ENCODE results near the gene EEPD1. TPM values are rescaled to one million over a fixed set of nuclear protein-coding genes. Genes with fewer than 3 reads are reported as not detected.

EEPD1 gene
- total RNA-seq, 1 experiment from 2014 or later, result 0.70 TPM

DNA sequence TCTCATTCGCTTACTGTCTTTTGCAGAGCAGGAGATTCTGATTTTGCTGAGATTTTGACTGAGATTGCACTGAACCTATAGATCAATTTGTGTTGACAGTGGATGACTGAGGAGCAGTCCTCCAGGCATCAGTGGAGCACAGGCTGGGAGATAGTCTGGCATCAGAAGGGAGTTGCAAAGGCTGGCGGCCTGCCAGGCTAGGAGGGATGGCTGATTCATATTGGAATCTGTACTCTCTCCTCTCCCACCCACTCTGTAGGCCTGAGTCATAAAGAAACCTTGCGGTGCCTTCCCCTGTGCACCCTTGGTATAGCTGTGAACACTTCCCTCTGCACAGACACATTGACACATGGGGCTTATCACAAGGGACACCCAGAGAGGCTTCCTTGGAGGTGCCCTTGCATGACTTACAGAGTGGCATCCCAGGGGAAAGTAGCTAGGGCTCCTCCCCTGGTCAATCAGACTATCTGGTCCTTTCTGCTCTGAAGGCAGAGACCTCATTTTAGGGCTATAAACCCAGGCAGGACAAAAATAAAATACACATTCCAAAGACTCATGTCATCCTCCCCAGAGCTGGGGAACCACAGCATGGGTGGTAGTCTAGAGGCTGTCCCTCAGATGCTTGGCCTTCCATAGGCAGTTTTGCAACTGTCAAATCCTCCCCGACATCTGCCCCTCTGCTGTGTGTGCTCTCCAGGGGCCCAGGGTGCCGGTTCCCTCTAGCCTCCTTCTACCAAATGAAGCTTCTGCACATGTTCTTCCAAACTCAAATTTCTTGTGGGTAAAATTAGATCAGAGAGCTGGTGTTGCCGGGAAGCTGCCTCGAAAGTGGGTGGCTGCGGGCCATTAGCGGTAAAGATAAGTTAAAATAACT lies 37.4 kb upstream of the EEPD1 start:
- ChIA-PET CTCF (interaction anchor here (0.8 to 1.6 kb wide), 6 partner anchors 12 to 176 kb away, joined by 3 to 4 read pairs (median 4); no protein-coding TSS in a partner anchor), POLR2A (interaction anchor here (0.6 to 1.8 kb wide), 9 partner anchors 13 to 277 kb away, joined by 3 to 12 read pairs (median 3); no protein-coding TSS in a partner anchor)
- intact Hi-C loops (cut with micrococcal nuclease), result loop anchor here (5.0 kb wide), 2 partner anchors 68 to 177 kb away; no protein-coding TSS in a partner anchor
- no peaks in the 10 kb centered on the region for H3K9me3 Mint-ChIP-seq (ENCODE audit: unreplicated experiment)
- peak overlapping the region; percentile 49 for H3K4me3 Mint-ChIP-seq (ENCODE audit: unreplicated experiment)
- H3K36me3 Mint-ChIP-seq (ENCODE audit: insufficient read depth, unreplicated experiment), result no peaks in the 10 kb centered on the region
- TF ChIP-seq, protein P1, sequence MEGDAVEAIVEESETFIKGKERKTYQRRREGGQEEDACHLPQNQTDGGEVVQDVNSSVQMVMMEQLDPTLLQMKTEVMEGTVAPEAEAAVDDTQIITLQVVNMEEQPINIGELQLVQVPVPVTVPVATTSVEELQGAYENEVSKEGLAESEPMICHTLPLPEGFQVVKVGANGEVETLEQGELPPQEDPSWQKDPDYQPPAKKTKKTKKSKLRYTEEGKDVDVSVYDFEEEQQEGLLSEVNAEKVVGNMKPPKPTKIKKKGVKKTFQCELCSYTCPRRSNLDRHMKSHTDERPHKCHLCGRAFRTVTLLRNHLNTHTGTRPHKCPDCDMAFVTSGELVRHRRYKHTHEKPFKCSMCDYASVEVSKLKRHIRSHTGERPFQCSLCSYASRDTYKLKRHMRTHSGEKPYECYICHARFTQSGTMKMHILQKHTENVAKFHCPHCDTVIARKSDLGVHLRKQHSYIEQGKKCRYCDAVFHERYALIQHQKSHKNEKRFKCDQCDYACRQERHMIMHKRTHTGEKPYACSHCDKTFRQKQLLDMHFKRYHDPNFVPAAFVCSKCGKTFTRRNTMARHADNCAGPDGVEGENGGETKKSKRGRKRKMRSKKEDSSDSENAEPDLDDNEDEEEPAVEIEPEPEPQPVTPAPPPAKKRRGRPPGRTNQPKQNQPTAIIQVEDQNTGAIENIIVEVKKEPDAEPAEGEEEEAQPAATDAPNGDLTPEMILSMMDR (IDR thresholded peaks at IDR 0.05; ENCODE audit: unreplicated experiment), result no peak
- peak; percentile 99 for DNase-seq (ENCODE audit: unreplicated experiment)
- peaks cover 49% of the 10 kb centered on the region for H3K4me1 Mint-ChIP-seq (ENCODE audit: insufficient read depth, unreplicated experiment)
- no peaks in the 10 kb centered on the region for H3K27me3 Mint-ChIP-seq (ENCODE audit: insufficient read depth, unreplicated experiment)
- peak overlapping the region; percentile 93 for H3K27ac Mint-ChIP-seq (ENCODE audit: low read depth, unreplicated experiment)
- BruUV-seq (replicated peaks), result no TSS peak

DNA sequence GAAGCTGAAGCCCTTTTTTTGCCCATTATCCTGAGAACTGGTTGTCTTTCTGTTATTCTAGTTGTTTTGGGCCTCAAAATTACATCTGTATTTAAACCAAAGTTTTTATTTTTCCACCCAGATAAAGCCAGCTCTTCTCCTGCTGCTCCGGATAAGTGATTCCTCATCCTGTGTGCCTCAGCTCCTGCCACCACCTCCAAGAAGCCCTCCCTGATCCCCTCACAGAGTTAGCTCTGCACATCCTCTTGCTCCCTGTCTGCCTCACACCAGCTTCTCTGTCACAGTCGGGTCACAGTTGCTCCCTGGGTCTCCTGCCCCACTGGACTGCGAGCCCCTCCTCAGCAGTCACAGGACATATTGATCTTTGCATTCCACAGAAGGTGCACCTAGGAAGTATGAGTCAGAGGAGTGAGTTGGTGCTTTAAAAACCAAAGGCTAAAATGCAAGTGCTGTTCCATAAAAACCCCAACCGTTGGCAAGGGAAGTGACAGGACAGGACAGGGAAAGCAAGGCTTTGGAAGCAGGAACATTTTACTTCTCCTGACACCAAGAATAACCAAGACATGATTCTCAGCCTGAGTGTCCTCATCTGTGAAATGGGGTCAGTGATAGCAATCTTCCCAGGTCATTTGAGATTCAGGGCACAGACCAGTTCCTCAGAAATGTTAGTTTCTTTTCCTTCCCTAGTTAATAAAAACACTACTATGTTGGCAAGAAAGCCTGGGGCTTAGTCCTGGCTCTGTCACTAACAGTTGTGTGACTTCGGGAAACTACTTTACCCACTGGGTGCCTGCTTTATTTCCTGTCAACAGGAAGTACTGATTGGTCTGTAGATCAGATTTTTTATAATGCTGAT lies 36.5 kb upstream of the EEPD1 start:
- ChIA-PET CTCF (interaction anchor here (0.8 to 1.6 kb wide), 4 partner anchors 12 to 175 kb away, joined by 3 to 4 read pairs (median 4); no protein-coding TSS in a partner anchor), POLR2A (interaction anchor here (0.8 to 1.8 kb wide), 6 partner anchors 12 to 276 kb away, joined by 3 to 12 read pairs (median 5); no protein-coding TSS in a partner anchor)
- H3K27ac Mint-ChIP-seq (ENCODE audit: low read depth, unreplicated experiment), result peak overlapping the region; percentile 93
- no peaks in the 10 kb centered on the region for H3K9me3 Mint-ChIP-seq (ENCODE audit: unreplicated experiment)
- no peaks in the 10 kb centered on the region for H3K36me3 Mint-ChIP-seq (ENCODE audit: insufficient read depth, unreplicated experiment)
- H3K4me3 Mint-ChIP-seq (ENCODE audit: unreplicated experiment), result peak overlapping the region; percentile 49
- no peaks in the 10 kb centered on the region for H3K27me3 Mint-ChIP-seq (ENCODE audit: insufficient read depth, unreplicated experiment)
- TF ChIP-seq, protein P1 (IDR thresholded peaks at IDR 0.05; ENCODE audit: unreplicated experiment), result no peak
- BruUV-seq (replicated peaks), result no TSS peak
- DNase-seq (ENCODE audit: unreplicated experiment), result peak; percentile 40
- intact Hi-C loops (cut with micrococcal nuclease), result loop anchor here (5.0 kb wide), 2 partner anchors 69 to 176 kb away; no protein-coding TSS in a partner anchor
- H3K4me1 Mint-ChIP-seq (ENCODE audit: insufficient read depth, unreplicated experiment), result peaks cover 49% of the 10 kb centered on the region

DNA sequence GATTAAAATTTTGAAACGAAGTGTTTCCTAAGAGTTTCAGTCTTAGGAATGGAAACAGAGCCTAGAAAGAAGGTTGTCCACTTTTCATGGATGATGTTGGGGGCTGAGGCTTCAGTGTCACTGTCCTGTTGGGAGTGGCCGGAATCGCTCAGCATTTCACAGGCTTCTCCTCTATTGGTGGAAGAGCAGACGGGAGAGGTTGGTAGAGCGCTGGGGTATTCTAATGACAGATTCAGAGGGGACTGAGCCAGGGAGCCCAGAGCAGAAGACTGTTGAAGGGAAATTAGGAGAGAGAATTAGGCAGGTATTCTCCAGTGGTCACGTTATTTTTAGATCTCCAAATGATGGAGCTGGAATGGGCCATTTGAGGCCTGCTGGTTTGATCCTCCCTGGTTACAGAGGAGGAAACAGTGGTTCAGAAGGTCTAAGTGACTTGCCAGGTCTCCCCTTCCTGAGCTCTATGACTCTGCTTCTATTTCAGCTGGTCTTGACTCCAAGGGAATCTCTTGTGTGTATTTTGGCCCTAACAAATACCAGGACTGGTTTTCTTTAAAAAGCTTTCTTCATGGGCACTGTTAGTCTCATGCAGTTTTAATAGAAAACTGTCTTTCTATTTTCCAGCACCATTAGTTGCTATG lies 35.7 kb upstream of the EEPD1 start:
- Mint-ChIP-seq H3K9me3 (ENCODE audit: unreplicated experiment) (peaks cover 7% of the 10 kb centered on the region), H3K27ac (ENCODE audit: low read depth, unreplicated experiment) (peak overlapping the region; percentile 93), H3K4me1 (ENCODE audit: insufficient read depth, unreplicated experiment) (peaks cover 49% of the 10 kb centered on the region), H3K36me3 (ENCODE audit: insufficient read depth, unreplicated experiment) (no peaks in the 10 kb centered on the region), H3K4me3 (ENCODE audit: unreplicated experiment) (no peak overlapping the region), H3K27me3 (ENCODE audit: insufficient read depth, unreplicated experiment) (no peaks in the 10 kb centered on the region)
- BruUV-seq (replicated peaks), result no TSS peak
- no peak for DNase-seq (ENCODE audit: unreplicated experiment)
- CTCF ChIA-PET, result interaction anchor here (0.9 to 1.3 kb wide), 3 partner anchors 11 to 133 kb away, joined by 3 to 7 read pairs (median 7); no protein-coding TSS in a partner anchor
- intact Hi-C loops (cut with micrococcal nuclease), result loop anchor here (5.0 kb wide), 2 partner anchors 70 to 175 kb away; no protein-coding TSS in a partner anchor
- TF ChIP-seq, protein P1 (IDR thresholded peaks at IDR 0.05; ENCODE audit: unreplicated experiment), result no peak
- POLR2A ChIA-PET, result interaction anchor here (1.0 to 4.5 kb wide), 3 partner anchors 70 to 172 kb away, joined by 3 to 29 read pairs (median 4); no protein-coding TSS in a partner anchor

Measured in MCF 10A (cell line).